Smooth muscle cell (in vitro differentiated cells): ENCODE measurements around the gene CSRP1. TPM values are rescaled to one million over a fixed set of nuclear protein-coding genes. Genes with fewer than 3 reads are reported as not detected.
A peak's percentile ranks its signal among the peaks of the same experiment; 100 is the strongest.

Experiments used
- DNase-seq: peaks from one replicate; lab custom pipeline; 2025; ENCODE audit not compliant: unreplicated experiment; lab: John Stamatoyannopoulos, UW
- H2AFZ ChIP-seq: fragments of 200-600 bp; sonication (generic); 2 replicates; pipeline ENCODE4 v1.6.0; 2016; ENCODE audit warnings: antibody characterized with exemption, low read depth, mild to moderate bottlenecking
- H3F3A ChIP-seq: fragments of 200-600 bp; sonication (generic); 2 replicates; pipeline ENCODE4 v1.6.0; 2017; ENCODE audit warnings: antibody characterized with exemption, low read depth
- H3K27ac ChIP-seq: fragments of 200-600 bp; sonication (generic); 2 replicates; pipeline ENCODE4 v1.5.1; 2016; ENCODE audit warnings: low read depth, mild to moderate bottlenecking
- H3K27me3 ChIP-seq: fragments of 200-600 bp; sonication (generic); 2 replicates; pipeline ENCODE4 v1.6.1; 2016; ENCODE audit warnings: low read depth, mild to moderate bottlenecking
- H3K36me3 ChIP-seq: fragments of 200-600 bp; sonication (generic); 2 replicates; pipeline ENCODE4 v1.5.1; 2016; ENCODE audit warnings: low read depth
- H3K4me1 ChIP-seq: fragments of 200-600 bp; sonication (generic); 2 replicates; pipeline ENCODE4 v1.5.1; 2016; ENCODE audit warnings: low read depth
- H3K4me2 ChIP-seq: fragments of 200-600 bp; sonication (generic); 2 replicates; pipeline ENCODE4 v1.6.0; 2016; ENCODE audit warnings: mild to moderate bottlenecking
- H3K4me3 ChIP-seq: fragments of 200-600 bp; sonication (generic); 2 replicates; pipeline ENCODE4 v1.5.1; 2016; ENCODE audit warnings: mild to moderate bottlenecking
- H3K79me2 ChIP-seq: fragments of 200-600 bp; sonication (generic); 2 replicates; pipeline ENCODE4 v1.6.0; 2016; ENCODE audit warnings: low read depth, mild to moderate bottlenecking
- H3K9ac ChIP-seq: fragments of 200-600 bp; sonication (generic); 2 replicates; pipeline ENCODE4 v1.6.0; 2016; ENCODE audit warnings: low read depth
- H3K9me3 ChIP-seq: fragments of 200-600 bp; sonication (generic); replicated peaks from 2 replicates; pipeline ENCODE4 v1.5.1; 2016; ENCODE audit warnings: low read depth
- H4K20me1 ChIP-seq: fragments of 200-600 bp; sonication (generic); 2 replicates; pipeline ENCODE4 v1.6.0; 2016; ENCODE audit warnings: low read depth
- WGBS: methylation state at CpG from one replicate; pipeline ENCODE4 v1.1.7; 2016; ENCODE audit warnings: low lambda C conversion rate; 5-methylcytosine and 5-hydroxymethylcytosine counted together
- polyA plus RNA-seq: library from polyadenylated mRNA; unstranded; fragments of >200 nt; fragmentation: Nextera tagmentation; extraction: Ambion mirVana; gene quantifications from 2 replicates; pipeline ENCODE4 v1.2.1, GENCODE V29; 2016
- total RNA-seq: library from RNA; depleted of rRNA; stranded (reverse); fragments of >200 nt; gene quantifications from 2 replicates; pipeline ENCODE4 v1.2.3, GENCODE V29; 2014
- TF ChIP-seq, protein P1 (sequence below): fragments of 200-600 bp; sonication (generic); IDR thresholded peaks from 2 replicates; pipeline ENCODE4 v1.5.1; 2017; ENCODE audit warnings: borderline replicate concordance, mild to moderate bottlenecking, antibody characterized with exemption; ENCODE audit not compliant: insufficient read depth, poor library complexity, severe bottlenecking

CSRP1 gene
- total and polyA plus RNA-seq, 2 experiments from 2014 or later = 202 to 345 TPM

DNA sequence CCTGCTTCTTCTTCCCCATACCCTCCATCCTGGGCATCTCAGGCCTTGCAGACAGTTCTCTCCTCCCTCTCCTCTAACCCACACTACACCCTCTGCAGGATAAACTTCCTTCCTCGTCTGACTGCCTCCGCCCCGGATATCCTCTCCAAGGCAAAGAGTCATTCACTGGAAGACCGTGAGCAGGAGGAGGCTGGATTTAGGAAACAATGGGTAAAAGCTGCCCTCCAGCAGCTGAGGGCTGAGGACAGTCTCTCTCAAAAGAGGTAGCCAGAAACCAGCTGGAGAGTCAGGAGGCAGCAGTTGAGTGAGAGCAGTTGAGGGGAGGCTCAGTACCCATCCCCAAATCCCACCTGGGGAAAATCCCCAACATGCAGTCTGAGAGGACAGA is 1.4 kb downstream of the CSRP1 start:
- DNase-seq = no peak
- Histone ChIP-seq H3K4me2 (peak overlapping the region; percentile 81), H3F3A (peaks cover 43% of the 10 kb centered on the region), H3K36me3 (no peaks in the 10 kb centered on the region), H3K9ac (peak overlapping the region; percentile 83), H3K27me3 (no peaks in the 10 kb centered on the region), H4K20me1 (peaks cover 7% of the 10 kb centered on the region), H3K9me3 (no peaks in the 10 kb centered on the region), H3K4me3 (peak overlapping the region; percentile 60), H3K4me1 (peaks cover 40% of the 10 kb centered on the region), H3K27ac (peak overlapping the region; percentile 98), H2AFZ (no peak overlapping the region), H3K79me2 (peaks cover 48% of the 10 kb centered on the region)
- 22% methylated on average over 4 of the region's 4 CpGs for WGBS
- TF ChIP-seq, protein P1, sequence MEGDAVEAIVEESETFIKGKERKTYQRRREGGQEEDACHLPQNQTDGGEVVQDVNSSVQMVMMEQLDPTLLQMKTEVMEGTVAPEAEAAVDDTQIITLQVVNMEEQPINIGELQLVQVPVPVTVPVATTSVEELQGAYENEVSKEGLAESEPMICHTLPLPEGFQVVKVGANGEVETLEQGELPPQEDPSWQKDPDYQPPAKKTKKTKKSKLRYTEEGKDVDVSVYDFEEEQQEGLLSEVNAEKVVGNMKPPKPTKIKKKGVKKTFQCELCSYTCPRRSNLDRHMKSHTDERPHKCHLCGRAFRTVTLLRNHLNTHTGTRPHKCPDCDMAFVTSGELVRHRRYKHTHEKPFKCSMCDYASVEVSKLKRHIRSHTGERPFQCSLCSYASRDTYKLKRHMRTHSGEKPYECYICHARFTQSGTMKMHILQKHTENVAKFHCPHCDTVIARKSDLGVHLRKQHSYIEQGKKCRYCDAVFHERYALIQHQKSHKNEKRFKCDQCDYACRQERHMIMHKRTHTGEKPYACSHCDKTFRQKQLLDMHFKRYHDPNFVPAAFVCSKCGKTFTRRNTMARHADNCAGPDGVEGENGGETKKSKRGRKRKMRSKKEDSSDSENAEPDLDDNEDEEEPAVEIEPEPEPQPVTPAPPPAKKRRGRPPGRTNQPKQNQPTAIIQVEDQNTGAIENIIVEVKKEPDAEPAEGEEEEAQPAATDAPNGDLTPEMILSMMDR = no peak

DNA sequence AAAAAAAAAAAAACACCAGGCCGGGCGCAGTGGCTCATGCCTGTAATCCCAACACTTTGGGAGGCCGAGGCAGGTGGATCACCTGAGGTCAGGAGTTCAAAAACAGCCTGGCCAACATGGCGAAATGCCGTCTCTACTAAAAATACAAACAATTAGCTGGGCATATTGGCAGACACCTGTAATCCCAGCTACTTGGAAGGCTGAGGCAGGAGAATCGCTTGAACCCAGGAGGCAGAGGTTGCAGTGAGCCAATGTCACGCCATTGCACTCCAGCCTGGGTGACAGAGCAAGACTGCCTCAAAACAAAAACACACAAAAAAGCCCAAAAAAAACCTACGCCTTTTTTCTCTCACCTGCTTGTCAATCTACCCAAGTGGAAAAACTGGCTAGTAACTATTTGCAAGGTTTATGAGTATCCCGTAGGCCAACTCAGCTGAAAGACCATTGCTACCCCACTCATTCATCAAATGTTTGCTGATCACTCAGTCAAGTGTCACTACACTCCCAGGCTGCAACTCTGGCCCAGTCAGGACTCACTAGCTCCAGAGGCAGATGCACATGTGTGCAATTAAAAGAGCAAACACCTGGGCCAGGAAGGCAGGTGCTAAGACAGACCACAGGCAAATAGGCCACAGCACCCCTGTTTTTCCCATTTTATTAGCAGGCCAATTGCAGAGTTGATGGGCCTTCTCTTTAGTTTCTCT is 2.0 kb downstream of the CSRP1 start:
- H3K4me1 ChIP-seq = peaks cover 45% of the 10 kb centered on the region
- peaks cover 54% of the 10 kb centered on the region for H3K79me2 ChIP-seq

DNA sequence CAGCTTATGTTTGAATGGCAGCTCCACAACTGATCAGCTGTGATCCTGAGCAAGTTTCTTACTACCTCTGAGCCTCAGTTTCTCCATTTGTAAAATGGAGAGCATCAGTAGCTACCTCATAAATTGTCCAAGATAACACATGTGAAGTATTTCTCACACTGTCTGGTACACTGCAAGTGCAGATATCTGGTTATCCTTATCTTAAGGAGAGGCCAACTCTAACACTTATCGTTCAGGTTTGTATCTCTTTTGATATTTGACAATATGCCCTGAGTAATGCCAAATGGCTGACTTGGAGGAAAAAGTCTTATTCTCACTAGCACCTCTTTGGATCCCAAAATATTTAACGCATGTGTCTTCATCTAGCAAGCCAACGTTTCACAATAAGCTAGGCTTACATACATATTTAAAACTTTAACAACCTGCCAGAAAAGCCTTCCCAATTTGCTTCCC is 2.7 kb downstream of the CSRP1 start:
- Histone ChIP-seq H3F3A (peaks cover 38% of the 10 kb centered on the region), H3K27ac (peak overlapping the region; percentile 98), H3K9me3 (no peaks in the 10 kb centered on the region), H3K79me2 (peaks cover 61% of the 10 kb centered on the region), H2AFZ (no peak overlapping the region), H3K9ac (peak overlapping the region; percentile 82), H3K4me3 (peak overlapping the region; percentile 60), H3K27me3 (no peaks in the 10 kb centered on the region), H3K4me1 (peaks cover 46% of the 10 kb centered on the region), H3K36me3 (no peaks in the 10 kb centered on the region), H4K20me1 (peaks cover 17% of the 10 kb centered on the region), H3K4me2 (peak overlapping the region; percentile 81)
- 14% methylated on average over 3 of the region's 3 CpGs for WGBS
- TF ChIP-seq, protein P1 = no peak
- DNase-seq = no peak

More for the DNA sequence above, 2.0 kb downstream of the CSRP1 start:
- peak overlapping the region; percentile 98 for H3K27ac ChIP-seq
- no peaks in the 10 kb centered on the region for H3K27me3 ChIP-seq
- no peaks in the 10 kb centered on the region for H3K9me3 ChIP-seq
- H3K4me3 ChIP-seq = peak overlapping the region; percentile 60
- TF ChIP-seq, protein P1 = no peak
- H4K20me1 ChIP-seq = peaks cover 13% of the 10 kb centered on the region
- H3K4me2 ChIP-seq = peak overlapping the region; percentile 81
- H3F3A ChIP-seq = peaks cover 43% of the 10 kb centered on the region
- 82% methylated on average over 9 of the region's 9 CpGs for WGBS
- H2AFZ ChIP-seq = no peak overlapping the region
- H3K9ac ChIP-seq = peak overlapping the region; percentile 83
- no peaks in the 10 kb centered on the region for H3K36me3 ChIP-seq
- no peak for DNase-seq
